HCT116 (cell line): Measurements from ENCODE around the gene REEP6. TPM values are rescaled to one million over a fixed set of nuclear protein-coding genes. Genes with fewer than 3 reads are reported as not detected.
A peak's percentile ranks its signal among the peaks of the same experiment; 100 is the strongest.

Source experiments
- POLR2A ChIP-seq: IDR thresholded peaks from 2 replicates; pipeline ENCODE4 v1.7.0; 2011; ENCODE audit warnings: borderline replicate concordance; ENCODE audit not compliant: insufficient read depth, insufficient read length; ENCODE audit errors: extremely low read depth
- TCF7L2 ChIP-seq: IDR thresholded peaks from 2 replicates; pipeline ENCODE4 v1.7.0; 2011; ENCODE audit warnings: borderline replicate concordance, inconsistent platforms; ENCODE audit not compliant: insufficient read depth, insufficient read length; ENCODE audit errors: extremely low read depth
- YY1 ChIP-seq: IDR thresholded peaks from 2 replicates; pipeline ENCODE4 v1.6.1; 2011; ENCODE audit warnings: low read length, low read depth, moderate library complexity, mild to moderate bottlenecking; ENCODE audit not compliant: insufficient replicate concordance; ENCODE audit errors: extremely low read depth
- ZFX ChIP-seq: fragments of 450-650 bp; IDR thresholded peaks from 2 replicates; pipeline ENCODE4 v1.6.1; 2017
- total RNA-seq: library from RNA; stranded (reverse); gene quantifications from one replicate; pipeline ENCODE4 v1.2.1, GENCODE V29; 2021; ENCODE audit not compliant: unreplicated experiment
- TF ChIP-seq, protein P1 (sequence below): IDR thresholded peaks from 2 replicates; pipeline ENCODE4 v1.6.1; 2011; ENCODE audit warnings: mild to moderate bottlenecking, low read length, moderate library complexity; ENCODE audit not compliant: insufficient replicate concordance; ENCODE audit errors: extremely low read depth
- TF ChIP-seq, protein P2 (sequence below), 3 experiments: fragments of 200-600 bp in 1 of 3; sonication (generic) in 1 of 3; IDR thresholded peaks in 2 of 3; conservative IDR thresholded peaks in 1 of 3; 2 replicates each; pipeline ENCODE4 v1.5.1; 2012 to 2017; ENCODE audit warnings: low read depth in 2 of 3, low read length in 2 of 3, antibody characterized with exemption in 1 of 3, borderline replicate concordance in 1 of 3, control low read depth in 1 of 3, mild to moderate bottlenecking in 1 of 3, mixed read lengths in 1 of 3, mixed run types in 1 of 3, moderate library complexity in 1 of 3; ENCODE audit not compliant: insufficient read depth in 1 of 3
- TF ChIP-seq, protein P3 (sequence below): IDR thresholded peaks from 2 replicates; pipeline ENCODE4 v1.6.1; 2012
- TF ChIP-seq, protein P4 (sequence below): IDR thresholded peaks from 2 replicates; pipeline ENCODE4 v1.6.1; 2012

REEP6 gene
- total RNA-seq, 1 experiment from 2014 or later, result 53.9 TPM

DNA sequence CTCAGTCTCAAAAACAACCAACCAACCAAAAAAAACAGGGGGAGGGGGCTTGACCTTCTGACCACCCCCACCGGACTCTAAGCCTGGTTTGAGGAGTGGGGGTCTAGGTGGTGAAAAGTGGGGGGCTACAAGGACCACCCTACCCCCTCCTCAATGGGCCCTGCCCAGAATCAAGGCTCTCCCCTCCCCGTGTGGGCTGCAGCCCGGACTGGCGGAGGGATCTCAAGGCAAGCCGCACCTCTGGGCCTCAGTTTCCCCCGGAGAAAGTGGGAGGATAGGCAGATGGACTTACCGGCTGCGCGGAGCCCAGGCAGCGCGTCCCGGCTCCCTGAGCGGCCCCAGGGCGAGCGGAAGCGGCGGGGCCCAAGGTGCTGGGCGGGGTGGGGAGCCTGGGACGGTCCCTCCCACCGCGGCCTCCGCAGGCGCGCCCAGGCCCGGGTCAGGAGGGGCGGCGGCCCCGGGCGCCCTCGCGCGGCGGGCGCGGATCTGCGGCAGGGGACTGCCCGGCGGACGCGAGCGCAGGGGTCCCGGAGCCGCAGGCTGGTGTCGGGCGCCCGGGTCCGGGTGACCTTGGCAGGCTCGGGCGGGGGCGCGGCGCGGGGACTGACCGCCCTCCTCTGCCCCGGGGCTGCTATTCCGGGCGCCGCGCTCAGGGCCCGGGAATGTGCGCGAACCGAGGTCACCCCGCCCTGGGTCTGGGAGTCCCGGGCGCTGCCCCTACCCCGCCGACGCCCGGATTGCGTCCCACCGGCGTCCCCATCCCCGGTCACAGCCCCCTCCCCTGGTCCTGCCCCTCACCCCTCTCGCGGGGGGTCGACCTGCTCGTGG is 21.9 kb downstream of the REEP6 start, which contains the start of gene ADAMTSL5 (continued):
- TF ChIP-seq, protein P1, sequence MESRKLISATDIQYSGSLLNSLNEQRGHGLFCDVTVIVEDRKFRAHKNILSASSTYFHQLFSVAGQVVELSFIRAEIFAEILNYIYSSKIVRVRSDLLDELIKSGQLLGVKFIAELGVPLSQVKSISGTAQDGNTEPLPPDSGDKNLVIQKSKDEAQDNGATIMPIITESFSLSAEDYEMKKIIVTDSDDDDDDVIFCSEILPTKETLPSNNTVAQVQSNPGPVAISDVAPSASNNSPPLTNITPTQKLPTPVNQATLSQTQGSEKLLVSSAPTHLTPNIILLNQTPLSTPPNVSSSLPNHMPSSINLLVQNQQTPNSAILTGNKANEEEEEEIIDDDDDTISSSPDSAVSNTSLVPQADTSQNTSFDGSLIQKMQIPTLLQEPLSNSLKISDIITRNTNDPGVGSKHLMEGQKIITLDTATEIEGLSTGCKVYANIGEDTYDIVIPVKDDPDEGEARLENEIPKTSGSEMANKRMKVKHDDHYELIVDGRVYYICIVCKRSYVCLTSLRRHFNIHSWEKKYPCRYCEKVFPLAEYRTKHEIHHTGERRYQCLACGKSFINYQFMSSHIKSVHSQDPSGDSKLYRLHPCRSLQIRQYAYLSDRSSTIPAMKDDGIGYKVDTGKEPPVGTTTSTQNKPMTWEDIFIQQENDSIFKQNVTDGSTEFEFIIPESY, result no peak
- TF ChIP-seq, protein P2, sequence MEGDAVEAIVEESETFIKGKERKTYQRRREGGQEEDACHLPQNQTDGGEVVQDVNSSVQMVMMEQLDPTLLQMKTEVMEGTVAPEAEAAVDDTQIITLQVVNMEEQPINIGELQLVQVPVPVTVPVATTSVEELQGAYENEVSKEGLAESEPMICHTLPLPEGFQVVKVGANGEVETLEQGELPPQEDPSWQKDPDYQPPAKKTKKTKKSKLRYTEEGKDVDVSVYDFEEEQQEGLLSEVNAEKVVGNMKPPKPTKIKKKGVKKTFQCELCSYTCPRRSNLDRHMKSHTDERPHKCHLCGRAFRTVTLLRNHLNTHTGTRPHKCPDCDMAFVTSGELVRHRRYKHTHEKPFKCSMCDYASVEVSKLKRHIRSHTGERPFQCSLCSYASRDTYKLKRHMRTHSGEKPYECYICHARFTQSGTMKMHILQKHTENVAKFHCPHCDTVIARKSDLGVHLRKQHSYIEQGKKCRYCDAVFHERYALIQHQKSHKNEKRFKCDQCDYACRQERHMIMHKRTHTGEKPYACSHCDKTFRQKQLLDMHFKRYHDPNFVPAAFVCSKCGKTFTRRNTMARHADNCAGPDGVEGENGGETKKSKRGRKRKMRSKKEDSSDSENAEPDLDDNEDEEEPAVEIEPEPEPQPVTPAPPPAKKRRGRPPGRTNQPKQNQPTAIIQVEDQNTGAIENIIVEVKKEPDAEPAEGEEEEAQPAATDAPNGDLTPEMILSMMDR (IDR thresholded peaks at IDR 0.05 in 2 of 3, conservative IDR thresholded peaks at IDR 0.05 in 1 of 3; ENCODE audit: borderline replicate concordance in 1 of 3, insufficient read depth in 1 of 3, low read depth in 2 of 3, low read length in 2 of 3), result no peak
- TF ChIP-seq, protein P3, sequence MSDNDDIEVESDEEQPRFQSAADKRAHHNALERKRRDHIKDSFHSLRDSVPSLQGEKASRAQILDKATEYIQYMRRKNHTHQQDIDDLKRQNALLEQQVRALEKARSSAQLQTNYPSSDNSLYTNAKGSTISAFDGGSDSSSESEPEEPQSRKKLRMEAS, result 0 out of 2 replicates have a peak, but pooled peaks have one; percentile 22
- TF ChIP-seq ZFX (peak; percentile 45; the same call in 1 of the 2 replicates), TCF7L2 (peak; percentile 21), POLR2A (peak; percentile 67), YY1 (no peak)
- TF ChIP-seq, protein P4, sequence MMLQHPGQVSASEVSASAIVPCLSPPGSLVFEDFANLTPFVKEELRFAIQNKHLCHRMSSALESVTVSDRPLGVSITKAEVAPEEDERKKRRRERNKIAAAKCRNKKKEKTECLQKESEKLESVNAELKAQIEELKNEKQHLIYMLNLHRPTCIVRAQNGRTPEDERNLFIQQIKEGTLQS, result no peak
